IPS-15b (cell line): ENCODE results near the gene AGRN.
A peak's percentile ranks its signal among the peaks of the same experiment; 100 is the strongest.

Experiments
- H3K27me3 ChIP-seq: one replicate; pipeline ENCODE4 v1.6.1; 2013; ENCODE audit warnings: low read length; ENCODE audit not compliant: control insufficient read depth, insufficient read depth
- H3K36me3 ChIP-seq: one replicate; pipeline ENCODE4 v1.6.1; 2013; ENCODE audit warnings: low read length; ENCODE audit not compliant: control insufficient read depth, insufficient read depth
- H3K4me1 ChIP-seq: one replicate; pipeline ENCODE4 v1.6.1; 2013; ENCODE audit warnings: mild to moderate bottlenecking, low read length; ENCODE audit not compliant: control insufficient read depth, insufficient read depth
- H3K4me3 ChIP-seq: one replicate; pipeline ENCODE4 v1.5.1; 2013; ENCODE audit warnings: low read depth, low read length
- H3K9ac ChIP-seq: one replicate; pipeline ENCODE4 v1.6.1; 2013; ENCODE audit warnings: low read depth, mild to moderate bottlenecking, low read length
- H3K9me3 ChIP-seq: one replicate; pipeline ENCODE4 v1.6.1; 2013; ENCODE audit warnings: mild to moderate bottlenecking, low read length; ENCODE audit not compliant: control insufficient read depth, insufficient read depth

The AGRN gene

DNA sequence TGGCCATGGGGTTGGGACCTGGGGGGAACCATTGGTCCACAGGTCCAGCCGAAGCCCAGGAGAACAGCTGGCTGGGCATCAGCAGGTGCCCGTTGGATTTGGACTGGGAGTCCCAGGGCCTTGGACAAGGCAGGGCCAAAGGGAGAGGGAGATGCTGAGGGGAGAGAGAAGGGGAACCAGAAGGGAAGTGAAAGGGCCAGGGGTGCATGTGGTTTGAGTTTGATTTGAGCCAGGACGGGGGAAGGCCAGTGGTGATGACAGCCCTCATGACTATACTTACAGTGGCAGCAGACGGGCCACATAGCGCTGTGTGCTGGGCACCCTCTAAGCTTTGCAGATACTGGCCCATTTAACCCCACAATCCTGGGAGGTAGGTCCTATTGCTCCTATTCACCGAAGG is 18.8 kb downstream of the AGRN start:
- Histone ChIP-seq H3K9me3 (no peaks in the 10 kb centered on the region), H3K4me3 (no peak overlapping the region), H3K4me1 (no peaks in the 10 kb centered on the region), H3K36me3 (peaks cover 37% of the 10 kb centered on the region), H3K9ac (no peak overlapping the region), H3K27me3 (peaks cover 20% of the 10 kb centered on the region)

DNA sequence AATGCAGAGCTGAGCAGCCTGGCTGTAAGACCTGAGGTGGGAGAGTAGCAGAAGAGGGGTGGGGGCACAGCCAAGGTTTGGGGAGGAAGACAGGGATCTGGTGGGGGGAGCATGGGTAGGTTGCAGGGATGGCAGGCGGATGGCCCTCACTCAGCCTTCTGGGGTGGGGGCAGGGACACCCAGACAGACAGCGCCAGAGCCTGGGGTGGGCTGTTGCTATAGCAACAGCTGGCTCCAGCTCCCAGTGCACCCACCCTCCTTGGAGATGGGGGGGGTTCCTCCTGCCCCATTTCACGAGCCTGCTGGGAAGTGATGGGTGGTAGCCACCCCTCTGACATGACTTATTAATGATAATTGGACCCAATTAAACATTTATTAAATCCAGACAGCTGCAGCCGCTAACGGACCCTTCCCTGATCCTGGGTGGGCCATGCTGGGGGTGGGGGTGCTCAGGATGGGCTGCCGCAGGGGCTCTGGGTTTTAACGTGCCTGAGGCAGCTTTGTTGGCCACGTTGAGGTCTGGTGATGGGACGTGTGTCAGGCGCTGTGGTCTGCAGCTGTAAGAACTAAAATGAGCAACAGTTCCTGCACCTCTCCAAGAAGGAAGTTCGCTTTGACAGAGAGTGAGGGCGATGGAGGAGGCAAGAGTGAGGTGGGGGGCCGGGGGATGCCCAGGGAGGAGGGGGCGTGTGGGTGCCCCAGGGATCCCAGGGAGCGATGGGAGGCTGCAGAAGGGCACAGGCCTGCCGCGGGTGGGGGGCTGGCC is 19.4 kb downstream of the AGRN start:
- Histone ChIP-seq H3K4me1 (no peaks in the 10 kb centered on the region), H3K9me3 (no peaks in the 10 kb centered on the region), H3K9ac (no peak overlapping the region), H3K27me3 (peaks cover 17% of the 10 kb centered on the region), H3K36me3 (peaks cover 43% of the 10 kb centered on the region), H3K4me3 (no peak overlapping the region)

DNA sequence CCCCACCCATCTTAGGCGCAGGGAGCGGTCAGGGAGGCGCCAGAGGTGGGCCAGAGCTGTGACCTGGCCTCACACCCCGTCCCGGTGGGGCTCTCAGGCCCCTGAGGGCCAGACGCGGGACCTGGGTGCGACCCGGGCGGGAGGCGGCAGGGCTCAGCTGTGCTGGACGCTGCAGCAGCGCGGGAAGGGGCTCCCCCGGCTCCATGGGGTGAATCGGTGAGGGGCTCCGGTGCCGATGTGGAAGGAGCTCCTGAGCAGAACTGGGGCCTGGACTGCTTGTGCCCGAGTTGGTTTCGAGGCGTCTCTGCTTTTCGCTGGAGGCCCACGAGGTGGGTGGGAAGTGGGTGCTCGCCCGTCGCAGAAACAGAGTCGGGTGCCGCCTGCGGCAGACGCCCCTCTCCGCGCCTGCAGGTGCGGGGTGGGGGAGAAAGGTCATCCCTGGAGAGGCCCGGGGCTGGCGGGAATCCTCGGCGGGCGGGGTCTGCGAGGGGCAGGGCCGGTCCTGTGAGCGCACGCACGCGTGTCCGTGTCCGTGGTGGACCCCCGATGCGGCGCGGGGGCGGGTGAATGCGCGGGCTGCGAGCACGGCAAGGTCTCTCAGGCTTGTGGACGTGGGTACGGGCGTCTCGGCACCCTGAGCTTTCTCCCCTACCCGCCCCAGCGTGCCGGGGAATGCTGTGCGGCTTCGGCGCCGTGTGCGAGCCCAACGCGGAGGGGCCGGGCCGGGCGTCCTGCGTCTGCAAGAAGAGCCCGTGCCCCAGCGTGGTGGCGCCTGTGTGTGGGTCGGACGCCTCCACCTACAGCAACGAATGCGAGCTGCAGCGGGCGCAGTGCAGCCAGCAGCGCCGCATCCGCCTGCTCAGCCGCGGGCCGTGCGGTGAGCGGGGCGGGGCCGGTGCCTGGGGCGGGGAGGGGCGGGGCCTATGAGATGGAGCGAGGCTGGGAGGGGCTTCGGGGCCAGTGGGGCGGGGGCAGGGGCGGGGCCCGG is 20.4 kb downstream of the AGRN start:
- Histone ChIP-seq H3K9me3 (no peaks in the 10 kb centered on the region), H3K9ac (no peak overlapping the region), H3K36me3 (peaks cover 50% of the 10 kb centered on the region), H3K27me3 (peaks cover 15% of the 10 kb centered on the region), H3K4me1 (no peaks in the 10 kb centered on the region), H3K4me3 (peak overlapping the region; percentile 52)

DNA sequence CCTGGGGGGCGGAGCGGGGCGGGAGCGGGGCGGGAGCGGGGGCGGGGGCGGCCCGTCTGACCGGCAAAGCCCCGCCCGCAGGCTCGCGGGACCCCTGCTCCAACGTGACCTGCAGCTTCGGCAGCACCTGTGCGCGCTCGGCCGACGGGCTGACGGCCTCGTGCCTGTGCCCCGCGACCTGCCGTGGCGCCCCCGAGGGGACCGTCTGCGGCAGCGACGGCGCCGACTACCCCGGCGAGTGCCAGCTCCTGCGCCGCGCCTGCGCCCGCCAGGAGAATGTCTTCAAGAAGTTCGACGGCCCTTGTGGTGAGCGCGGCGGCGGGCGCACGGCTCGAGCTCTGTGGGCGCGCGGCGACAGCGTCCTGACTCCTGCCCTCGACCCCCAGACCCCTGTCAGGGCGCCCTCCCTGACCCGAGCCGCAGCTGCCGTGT is 21.2 kb downstream of the AGRN start:
- Histone ChIP-seq H3K36me3 (peaks cover 51% of the 10 kb centered on the region), H3K4me3 (peak overlapping the region; percentile 32)

DNA sequence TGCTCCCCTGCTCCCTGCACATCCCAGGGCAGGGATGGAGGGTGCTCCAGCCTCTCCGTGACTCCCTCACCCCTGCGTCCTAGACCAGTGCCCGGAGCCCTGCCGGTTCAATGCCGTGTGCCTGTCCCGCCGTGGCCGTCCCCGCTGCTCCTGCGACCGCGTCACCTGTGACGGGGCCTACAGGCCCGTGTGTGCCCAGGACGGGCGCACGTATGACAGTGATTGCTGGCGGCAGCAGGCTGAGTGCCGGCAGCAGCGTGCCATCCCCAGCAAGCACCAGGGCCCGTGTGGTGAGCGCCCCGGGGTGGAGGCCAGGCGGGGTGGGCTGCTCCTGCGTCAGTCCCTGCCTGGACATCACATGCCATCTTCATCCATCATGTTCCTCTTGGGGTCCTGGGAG is 22.0 kb downstream of the AGRN start:
- H3K9me3 ChIP-seq = no peaks in the 10 kb centered on the region
- peaks cover 55% of the 10 kb centered on the region for H3K36me3 ChIP-seq
- H3K9ac ChIP-seq = no peak overlapping the region
- H3K4me1 ChIP-seq = no peaks in the 10 kb centered on the region
- peaks cover 12% of the 10 kb centered on the region for H3K27me3 ChIP-seq
- H3K4me3 ChIP-seq = no peak overlapping the region

More for the DNA sequence above, 21.2 kb downstream of the AGRN start:
- no peaks in the 10 kb centered on the region for H3K9me3 ChIP-seq
- peaks cover 14% of the 10 kb centered on the region for H3K27me3 ChIP-seq
- H3K4me1 ChIP-seq = no peaks in the 10 kb centered on the region
- no peak overlapping the region for H3K9ac ChIP-seq

DNA sequence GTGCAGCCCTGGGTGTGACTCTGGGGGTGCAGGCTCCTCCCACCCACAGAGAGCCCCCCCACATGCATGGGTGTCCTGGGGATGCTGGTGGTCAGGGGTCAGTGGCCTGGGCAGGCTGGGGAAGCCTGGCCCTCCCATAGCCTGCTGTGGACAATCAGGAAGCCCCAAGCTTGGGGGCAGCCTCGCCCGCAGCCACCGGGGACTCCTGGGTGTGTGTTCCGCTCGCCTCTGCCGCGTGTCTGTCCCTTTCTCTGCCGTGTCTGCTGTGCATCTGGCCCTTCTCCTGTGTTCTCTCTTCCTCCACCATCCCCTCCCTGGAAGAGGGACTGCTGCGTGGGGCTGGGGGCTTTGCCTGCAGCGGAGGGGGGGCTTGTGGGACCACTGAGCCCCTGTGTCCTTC is 22.9 kb downstream of the AGRN start:
- Histone ChIP-seq H3K27me3 (peaks cover 11% of the 10 kb centered on the region), H3K9ac (no peak overlapping the region), H3K4me3 (no peak overlapping the region), H3K4me1 (no peaks in the 10 kb centered on the region), H3K9me3 (no peaks in the 10 kb centered on the region), H3K36me3 (peaks cover 62% of the 10 kb centered on the region)

DNA sequence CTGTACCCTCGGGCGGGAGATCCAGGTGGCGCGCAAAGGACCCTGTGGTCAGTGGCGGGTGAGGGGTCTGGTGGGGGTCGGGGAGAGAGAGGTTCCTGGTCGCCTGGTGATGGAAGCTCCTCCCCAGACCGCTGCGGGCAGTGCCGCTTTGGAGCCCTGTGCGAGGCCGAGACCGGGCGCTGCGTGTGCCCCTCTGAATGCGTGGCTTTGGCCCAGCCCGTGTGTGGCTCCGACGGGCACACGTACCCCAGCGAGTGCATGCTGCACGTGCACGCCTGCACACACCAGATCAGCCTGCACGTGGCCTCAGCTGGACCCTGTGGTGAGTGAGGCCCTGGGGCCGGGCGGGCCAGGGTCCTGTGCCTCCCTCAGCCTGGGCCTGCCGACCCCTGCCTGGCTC is 23.5 kb downstream of the AGRN start:
- H3K9me3 ChIP-seq = no peaks in the 10 kb centered on the region
- H3K36me3 ChIP-seq = peaks cover 61% of the 10 kb centered on the region
- H3K4me3 ChIP-seq = no peak overlapping the region
- no peaks in the 10 kb centered on the region for H3K4me1 ChIP-seq
- no peak overlapping the region for H3K9ac ChIP-seq
- H3K27me3 ChIP-seq = peaks cover 7% of the 10 kb centered on the region

DNA sequence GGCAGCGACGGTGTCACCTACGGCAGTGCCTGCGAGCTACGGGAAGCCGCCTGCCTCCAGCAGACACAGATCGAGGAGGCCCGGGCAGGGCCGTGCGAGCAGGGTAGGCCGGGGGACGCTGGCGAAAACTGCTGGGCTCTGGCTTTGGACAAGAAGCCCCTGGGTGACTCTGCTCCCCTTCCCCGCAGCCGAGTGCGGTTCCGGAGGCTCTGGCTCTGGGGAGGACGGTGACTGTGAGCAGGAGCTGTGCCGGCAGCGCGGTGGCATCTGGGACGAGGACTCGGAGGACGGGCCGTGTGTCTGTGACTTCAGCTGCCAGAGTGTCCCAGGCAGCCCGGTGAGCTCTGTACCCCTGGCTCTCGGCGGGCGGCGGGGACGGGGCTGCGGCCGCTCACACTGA is 24.0 kb downstream of the AGRN start:
- Histone ChIP-seq H3K9ac (no peak overlapping the region), H3K36me3 (peaks cover 61% of the 10 kb centered on the region), H3K4me1 (no peaks in the 10 kb centered on the region), H3K27me3 (peaks cover 2% of the 10 kb centered on the region), H3K4me3 (no peak overlapping the region), H3K9me3 (no peaks in the 10 kb centered on the region)

DNA sequence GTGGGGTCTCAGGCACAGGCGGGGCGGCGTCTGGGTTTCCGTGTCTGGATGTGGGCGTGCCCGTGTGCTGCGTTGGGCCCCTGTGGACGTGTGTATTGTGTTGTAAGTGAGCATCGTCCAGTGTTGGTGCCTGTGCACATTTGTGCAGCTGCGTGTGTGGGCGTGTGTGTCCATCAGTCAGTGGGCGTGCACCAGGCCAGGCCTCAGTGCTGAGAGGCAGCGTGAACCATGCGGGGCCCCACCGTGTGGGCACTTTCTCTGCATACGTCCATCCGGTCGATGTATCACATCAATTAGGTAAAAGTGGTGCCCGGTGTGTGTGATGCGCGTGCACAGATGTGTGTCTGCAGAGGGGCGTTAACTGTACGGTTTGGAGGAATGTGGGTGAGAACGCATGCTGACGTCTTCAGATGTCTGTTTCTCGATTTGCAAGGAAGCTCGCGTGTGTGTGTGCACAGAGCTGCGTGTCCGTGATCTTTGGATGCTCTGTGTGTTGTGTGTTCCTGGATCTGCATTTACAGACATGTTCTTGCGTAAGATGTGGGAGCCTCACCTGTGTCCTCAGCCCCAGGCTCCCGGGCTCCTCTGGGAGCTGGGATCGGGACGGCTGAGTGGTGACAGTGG is 24.6 kb downstream of the AGRN start:
- Histone ChIP-seq H3K4me1 (no peaks in the 10 kb centered on the region), H3K9me3 (no peaks in the 10 kb centered on the region), H3K27me3 (no peaks in the 10 kb centered on the region), H3K4me3 (no peak overlapping the region), H3K9ac (no peak overlapping the region), H3K36me3 (peaks cover 64% of the 10 kb centered on the region)

DNA sequence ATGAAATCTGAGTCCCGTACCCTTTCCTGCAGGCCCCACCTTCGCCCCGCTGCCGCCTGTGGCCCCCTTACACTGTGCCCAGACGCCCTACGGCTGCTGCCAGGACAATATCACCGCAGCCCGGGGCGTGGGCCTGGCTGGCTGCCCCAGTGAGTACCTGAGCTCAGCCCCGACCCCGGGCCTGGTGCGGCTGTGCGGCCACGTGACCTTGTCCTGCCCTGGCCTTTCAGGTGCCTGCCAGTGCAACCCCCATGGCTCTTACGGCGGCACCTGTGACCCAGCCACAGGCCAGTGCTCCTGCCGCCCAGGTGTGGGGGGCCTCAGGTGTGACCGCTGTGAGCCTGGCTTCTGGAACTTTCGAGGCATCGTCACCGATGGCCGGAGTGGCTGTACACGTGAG is 25.2 kb downstream of the AGRN start:
- Histone ChIP-seq H3K4me3 (no peak overlapping the region), H3K36me3 (peaks cover 67% of the 10 kb centered on the region), H3K9ac (no peak overlapping the region), H3K9me3 (no peaks in the 10 kb centered on the region), H3K4me1 (no peaks in the 10 kb centered on the region), H3K27me3 (no peaks in the 10 kb centered on the region)

DNA sequence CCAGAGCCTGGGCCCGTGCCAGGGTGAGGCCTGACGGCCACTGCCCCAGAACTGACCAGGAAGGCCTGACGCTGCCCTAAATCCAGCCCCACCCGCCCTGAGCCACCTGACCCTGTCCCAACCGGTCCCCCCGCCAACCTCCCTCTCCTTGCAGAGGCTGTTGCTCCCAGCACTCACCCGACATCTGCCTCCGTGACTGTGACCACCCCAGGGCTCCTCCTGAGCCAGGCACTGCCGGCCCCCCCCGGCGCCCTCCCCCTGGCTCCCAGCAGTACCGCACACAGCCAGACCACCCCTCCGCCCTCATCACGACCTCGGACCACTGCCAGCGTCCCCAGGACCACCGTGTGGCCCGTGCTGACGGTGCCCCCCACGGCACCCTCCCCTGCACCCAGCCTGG is 26.3 kb downstream of the AGRN start:
- Histone ChIP-seq H3K9ac (no peak overlapping the region), H3K4me3 (no peak overlapping the region), H3K9me3 (no peaks in the 10 kb centered on the region), H3K27me3 (no peaks in the 10 kb centered on the region), H3K36me3 (peaks cover 77% of the 10 kb centered on the region), H3K4me1 (no peaks in the 10 kb centered on the region)
